Heart right ventricle (tissue), 16 donors: ENCODE results near the gene RRAS. TPM values are rescaled to one million over a fixed set of nuclear protein-coding genes. Genes with fewer than 3 reads are reported as not detected.

Experiments
- ATAC-seq, 8 donors: fragments of 200-7000 bp; cut with Tn5 transposase; one replicate each; pipeline ENCODE4 v1.9.1; 2020; ENCODE audit warnings: mild to moderate bottlenecking in 8 of 8, moderate library complexity in 8 of 8, moderate number of reproducible peaks in 1 of 8
- DNase-seq, 2 donors: peaks; one replicate each; pipeline ENCODE4 v3.0.0-alpha.2; 2020
- H3K27ac ChIP-seq, 10 donors: fragments of 200-600 bp; sonication (generic) in 2 of 10; one replicate each; pipeline versions ENCODE4 v1.5.0 to v1.8.0; 2020 to 2022; ENCODE audit warnings: mild to moderate bottlenecking in 3 of 10
- H3K27me3 ChIP-seq, 7 donors: fragments of 200-600 bp; one replicate each; pipeline ENCODE4 v1.8.0; 2021 to 2022; ENCODE audit warnings: mild to moderate bottlenecking in 2 of 7
- H3K36me3 ChIP-seq, 9 donors: fragments of 200-600 bp; sonication (generic) in 1 of 9; one replicate each; pipeline versions ENCODE4 v1.5.0 to v1.8.0; 2020 to 2022; ENCODE audit warnings: mild to moderate bottlenecking in 2 of 9
- H3K4me1 ChIP-seq, 9 donors: fragments of 200-600 bp; sonication (generic) in 1 of 9; one replicate each; pipeline versions ENCODE4 v1.5.0 to v1.8.0; 2020 to 2022; ENCODE audit warnings: mild to moderate bottlenecking in 4 of 9
- H3K4me3 ChIP-seq, 10 donors: fragments of 200-600 bp; sonication (generic) in 2 of 10; one replicate each; pipeline versions ENCODE4 v1.5.0 to v1.8.0; 2020 to 2022; ENCODE audit warnings: mild to moderate bottlenecking in 7 of 10, moderate library complexity in 2 of 10
- H3K9me3 ChIP-seq, 11 donors: fragments of 200-600 bp in 10 of 11; sonication (generic) in 2 of 11; one replicate each; pipeline versions ENCODE4 v1.5.0 to v1.8.0; 2013 to 2022; ENCODE audit warnings: mild to moderate bottlenecking in 2 of 11, control low read depth in 1 of 11, moderate library complexity in 1 of 11
- WGBS, 2 donors: extraction: QIAGEN DNeasy Blood & Tissue Kit; methylation state at CpG; one replicate each; pipeline ENCODE4 v1.1.7; 2013; ENCODE audit warnings: inconsistent platforms in 1 of 2; 5-methylcytosine and 5-hydroxymethylcytosine counted together
- intact Hi-C, 10 donors: fragments of 100-400 bp; cut with DNase I; formaldehyde crosslinking; loops; one replicate each; pipeline versions ENCODE4 v1.11.1 to v1.14.2; 2022
- polyA plus RNA-seq, 2 donors: library from polyadenylated mRNA; stranded (reverse); fragments of 200-250 nt; gene quantifications; one replicate each; pipeline ENCODE4 v1.2.3, GENCODE V29; 2013
- total RNA-seq, 10 donors: library from RNA; stranded (reverse); fragmentation: NEBNext Ultra II Directional in 3 of 10; extraction: Animal tissue kit (Norgen Biotek cat#: 25700) in 3 of 10; gene quantifications; one replicate each; pipeline versions ENCODE4 v1.2.1 to v1.2.4, GENCODE V29; 2021 to 2023
- TF ChIP-seq, protein P1 (sequence below), 9 donors: fragments of 200-600 bp; sonication (generic) in 2 of 9; IDR thresholded peaks; one replicate each; pipeline versions ENCODE4 v1.5.0 to v1.8.0; 2021 to 2022; ENCODE audit warnings: antibody characterized with exemption in 9 of 9, mild to moderate bottlenecking in 5 of 9, moderate library complexity in 1 of 9
- donor health status: Arrhythmogenic right ventricular cardiomyopathy.
- donor health status: ischemic (EF 13 %, LVEDD 7.1; RV severe dilation, severe dysfunction).
- donor health status: healthy with polysubstance abuse.
- donor health status: DM: no; HTN: yes; CAD: no.
- donor health status: DM: no; HTN: no; CAD: no.
- donor health status: ischemic (EF 25% LVEDD 6.9; RV normal size, moderate dysfunction).
- donor health status: ischemic (EF 25% LVEDD 5.7; RV mildly dilated, moderate dysfunction).
- donor health status: healthy.
- donor health status: DM: yes; HTN: yes; CAD: no.
- donor health status: Ischemic cardiomyopathy.
- donor health status: ischemic (EF 35%, LVEDD 5.7; RV mildly dilated, moderate dysfunction).
- donor health status: nonischemic (EF 11% LVEDD 7.7; RV severe dilation, severe dysfunction).
- donor health status: DM: yes; HTN: yes; CAD: no.
- donor health status: PGD.
- donor health status: ischemic (EF 29% LVEDD 5.4; RV normal size, mild dysfunction).
- donor health status: nonischemic (EF 23%, LVEDD 6.1; RV moderate dilation, normal function).

RRAS gene
- total and polyA plus RNA-seq, 12 donors, result 90.4 to 215 (median 117) TPM

DNA sequence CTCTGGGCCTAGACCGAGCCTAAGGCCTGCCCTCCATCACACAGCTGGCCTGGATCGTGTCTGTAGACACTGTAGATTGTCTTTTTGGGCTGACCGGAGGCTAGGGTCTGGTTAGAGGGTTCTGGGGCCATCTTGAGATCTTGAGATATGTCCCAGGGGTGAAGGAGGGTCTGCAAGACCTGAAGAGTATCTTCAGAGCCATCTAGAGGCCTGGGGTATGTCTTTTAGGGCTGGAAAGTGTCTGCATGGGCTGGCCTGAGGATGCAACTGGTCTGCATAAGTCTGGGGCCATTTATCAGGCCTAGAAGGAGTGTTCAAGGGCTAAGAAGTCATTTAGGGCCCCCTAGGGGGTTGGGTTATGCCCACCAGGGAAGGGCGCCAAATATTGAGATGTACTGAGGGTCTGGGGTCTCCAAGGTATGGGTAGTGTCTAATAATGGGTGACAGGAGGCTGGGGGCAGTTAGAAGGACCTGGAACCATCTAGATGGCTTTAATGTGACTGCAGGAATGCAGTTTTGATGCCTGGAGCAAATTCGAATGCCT lies 2.6 kb upstream of the RRAS start:
- Histone ChIP-seq H3K9me3 (no peaks in the 10 kb centered on the region), H3K27me3 (no peaks in the 10 kb centered on the region), H3K4me1 (peaks cover 4 to 59% (median 47%) of the 10 kb centered on the region in 9 donors), H3K27ac (peak overlapping the region; percentile 84 to 100 (median 99)), H3K4me3 (peak overlapping the region; percentile 79 to 95 (median 89)), H3K36me3 (peaks cover 0 to 28% (median 13%) of the 10 kb centered on the region in 9 donors)
- ATAC-seq (no peak), DNase-seq (no peak)
- intact Hi-C loops, result no loop called here
- WGBS, 2 donors, result 6% methylated on average over 5 of the region's 5 CpGs
- TF ChIP-seq, protein P1, sequence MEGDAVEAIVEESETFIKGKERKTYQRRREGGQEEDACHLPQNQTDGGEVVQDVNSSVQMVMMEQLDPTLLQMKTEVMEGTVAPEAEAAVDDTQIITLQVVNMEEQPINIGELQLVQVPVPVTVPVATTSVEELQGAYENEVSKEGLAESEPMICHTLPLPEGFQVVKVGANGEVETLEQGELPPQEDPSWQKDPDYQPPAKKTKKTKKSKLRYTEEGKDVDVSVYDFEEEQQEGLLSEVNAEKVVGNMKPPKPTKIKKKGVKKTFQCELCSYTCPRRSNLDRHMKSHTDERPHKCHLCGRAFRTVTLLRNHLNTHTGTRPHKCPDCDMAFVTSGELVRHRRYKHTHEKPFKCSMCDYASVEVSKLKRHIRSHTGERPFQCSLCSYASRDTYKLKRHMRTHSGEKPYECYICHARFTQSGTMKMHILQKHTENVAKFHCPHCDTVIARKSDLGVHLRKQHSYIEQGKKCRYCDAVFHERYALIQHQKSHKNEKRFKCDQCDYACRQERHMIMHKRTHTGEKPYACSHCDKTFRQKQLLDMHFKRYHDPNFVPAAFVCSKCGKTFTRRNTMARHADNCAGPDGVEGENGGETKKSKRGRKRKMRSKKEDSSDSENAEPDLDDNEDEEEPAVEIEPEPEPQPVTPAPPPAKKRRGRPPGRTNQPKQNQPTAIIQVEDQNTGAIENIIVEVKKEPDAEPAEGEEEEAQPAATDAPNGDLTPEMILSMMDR (IDR thresholded peaks at IDR 0.05), result no peak

DNA sequence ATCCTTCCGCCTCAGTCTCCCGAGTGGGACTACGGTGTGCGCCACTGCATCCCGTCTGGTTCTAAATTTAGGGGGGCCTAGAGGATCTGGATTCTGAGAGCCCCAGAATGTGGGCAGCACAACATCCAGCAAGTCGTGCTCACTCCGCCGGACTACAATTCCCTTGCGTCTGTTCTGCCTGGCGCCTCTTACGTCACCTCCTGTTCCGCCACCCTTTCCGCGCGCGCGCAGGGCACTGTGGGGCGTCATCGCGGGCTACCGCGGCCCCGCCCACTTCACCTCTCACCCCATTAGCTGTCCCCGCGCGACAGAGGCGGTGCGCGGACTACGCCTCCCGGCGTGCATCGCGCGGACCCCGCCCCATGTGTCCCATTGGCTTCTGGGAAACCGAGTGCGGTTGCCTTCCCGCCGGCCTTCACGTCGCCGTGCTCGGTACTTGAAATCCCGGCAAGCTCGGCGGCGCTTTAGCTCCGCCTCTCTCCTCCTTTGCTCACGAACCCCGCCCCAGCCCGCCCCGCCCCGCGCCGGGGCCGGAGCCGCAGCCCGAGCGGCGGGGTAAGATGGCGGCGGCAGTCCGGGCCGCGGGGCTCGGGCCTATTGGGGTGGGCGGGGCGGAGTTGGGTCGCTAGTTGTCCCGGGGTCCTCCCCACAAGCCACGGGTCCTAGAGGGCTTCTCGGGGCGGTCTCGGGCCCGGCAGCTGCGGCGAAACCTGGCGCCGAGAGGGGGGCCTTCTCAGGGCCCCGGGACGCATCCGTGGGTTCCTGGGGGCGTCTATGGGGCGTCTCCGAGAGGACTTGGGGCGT lies 1.9 kb upstream of the RRAS start, which contains the start of gene SCAF1:
Gene SCAF1, plus strand, starts transcription at position 522 of the 804 bp plus-strand sequence. CDS start 2,818 bp downstream, outside the sequence.
- intact Hi-C loops, result loop anchor here in 2 of 10 donors (2.0 kb wide), 2 partner anchors 35 to 51 kb away; partner anchors contain the start of genes PRR12 (in 2 of the 2) and PRMT1 (in 1 of the 2)
- peaks cover 0 to 22% (median 6%) of the 10 kb centered on the region in 9 donors for H3K36me3 ChIP-seq
- 0 to 1% methylated on average over 79 of the region's 87 CpGs for WGBS, 2 donors
- ATAC-seq (peak; percentile 75 to 88 (median 82)), DNase-seq (peak; percentile 99)
- TF ChIP-seq, protein P1 (IDR thresholded peaks at IDR 0.05), result no peak
- no peaks in the 10 kb centered on the region for H3K27me3 ChIP-seq
- peaks cover 4 to 65% (median 54%) of the 10 kb centered on the region in 9 donors for H3K4me1 ChIP-seq
- peak within 1 kb of the TSS; percentile 96 to 100 (median 99) for H3K27ac ChIP-seq
- H3K9me3 ChIP-seq, result no peaks in the 10 kb centered on the region
- H3K4me3 ChIP-seq, result peak within 1 kb of the TSS; percentile 79 to 95 (median 89)

DNA sequence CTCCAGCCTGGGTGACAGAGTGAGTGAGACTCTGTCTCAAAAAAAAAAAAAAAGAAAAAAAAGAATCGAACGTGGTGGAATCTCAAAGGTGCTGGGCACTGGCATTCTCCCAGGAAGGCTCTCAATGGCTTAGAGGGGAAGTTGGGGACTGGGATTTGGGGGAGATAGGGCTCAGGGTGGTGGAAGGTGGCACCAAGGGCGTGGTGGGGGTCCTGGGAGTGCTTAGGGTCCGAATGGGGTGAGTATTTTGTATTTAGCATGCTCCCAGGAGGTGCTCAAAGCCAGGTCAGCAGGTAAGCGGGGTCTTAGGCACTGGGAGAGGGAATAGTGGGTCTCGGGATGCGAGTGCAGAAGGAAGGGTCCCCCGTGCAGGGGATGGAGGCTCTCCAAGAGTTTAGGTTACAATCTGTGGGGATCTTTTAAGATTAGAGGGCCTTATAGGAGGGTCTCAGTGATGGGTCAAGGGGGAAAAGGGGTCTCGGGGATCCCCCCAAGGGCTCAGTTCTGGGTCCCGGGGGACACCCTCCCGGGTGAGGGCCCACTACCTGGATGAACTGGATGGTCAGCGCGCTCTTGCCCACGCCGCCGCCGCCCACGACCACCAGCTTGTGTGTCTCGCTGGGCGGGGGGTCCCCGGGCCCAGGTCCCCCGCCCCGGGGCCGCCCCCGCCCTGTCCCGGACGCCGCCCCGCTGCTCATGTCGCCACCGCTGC lies 386 bp downstream of the RRAS start:
- H3K27ac ChIP-seq, result peak overlapping the region; percentile 96 to 100 (median 99)
- H3K4me3 ChIP-seq, result peak overlapping the region; percentile 47 to 95 (median 85)
- H3K4me1 ChIP-seq, result peaks cover 0 to 72% (median 60%) of the 10 kb centered on the region in 9 donors
- TF ChIP-seq, protein P1 (IDR thresholded peaks at IDR 0.05), result no peak
- H3K27me3 ChIP-seq, result no peaks in the 10 kb centered on the region
- ATAC-seq (no peak), DNase-seq (peak in 1 of 2 donors; percentile 47)
- intact Hi-C loops, result loop anchor here in 7 of 10 donors (1.0 to 5.0 kb wide), 6 partner anchors 37 to 49 kb away; partner anchors contain the start of genes PRR12 (in 5 of the 7) and PRMT1 (in 1 of the 7)
- H3K9me3 ChIP-seq, result no peaks in the 10 kb centered on the region
- WGBS, 2 donors, result 4% methylated on average over 27 to 31 of the region's 31 CpGs
- peaks cover 0 to 24% (median 3%) of the 10 kb centered on the region in 9 donors for H3K36me3 ChIP-seq
